IMR-90 (cell line): ENCODE results near the gene GNL1. TPM values are rescaled to one million over a fixed set of nuclear protein-coding genes. Genes with fewer than 3 reads are reported as not detected.

Experiments
- BHLHE40 ChIP-seq: fragments of 150-350 bp; IDR thresholded peaks from 2 replicates; pipeline ENCODE4 v1.6.1; 2016; ENCODE audit warnings: mild to moderate bottlenecking, low read depth, low read length
- CEBPB ChIP-seq: IDR thresholded peaks from 2 replicates; pipeline ENCODE4 v1.6.1; 2012; ENCODE audit warnings: low read depth, low read length, improper control_type of control experiment
- RCOR1 ChIP-seq: IDR thresholded peaks from 2 replicates; pipeline ENCODE4 v1.6.1; 2012; ENCODE audit warnings: mild to moderate bottlenecking, low read length, improper control_type of control experiment; ENCODE audit not compliant: insufficient replicate concordance
- polyA plus RNA-seq, 3 experiments: library from polyadenylated mRNA; depleted of rRNA; stranded (reverse); fragments of >200 nt; gene quantifications; 2 replicates each; pipeline ENCODE4 v1.2.3, GENCODE V29; 2012; ENCODE audit warnings: low replicate concordance in 1 of 3
- total RNA-seq: library from RNA; depleted of rRNA; stranded (reverse); fragments of >200 nt; gene quantifications from 2 replicates; pipeline ENCODE4 v1.2.3, GENCODE V29; 2012

The GNL1 gene
- total and polyA plus RNA-seq, 2 of the 4 experiments (the other 2 are of a cell fraction): 40.5 to 44.0 TPM

DNA sequence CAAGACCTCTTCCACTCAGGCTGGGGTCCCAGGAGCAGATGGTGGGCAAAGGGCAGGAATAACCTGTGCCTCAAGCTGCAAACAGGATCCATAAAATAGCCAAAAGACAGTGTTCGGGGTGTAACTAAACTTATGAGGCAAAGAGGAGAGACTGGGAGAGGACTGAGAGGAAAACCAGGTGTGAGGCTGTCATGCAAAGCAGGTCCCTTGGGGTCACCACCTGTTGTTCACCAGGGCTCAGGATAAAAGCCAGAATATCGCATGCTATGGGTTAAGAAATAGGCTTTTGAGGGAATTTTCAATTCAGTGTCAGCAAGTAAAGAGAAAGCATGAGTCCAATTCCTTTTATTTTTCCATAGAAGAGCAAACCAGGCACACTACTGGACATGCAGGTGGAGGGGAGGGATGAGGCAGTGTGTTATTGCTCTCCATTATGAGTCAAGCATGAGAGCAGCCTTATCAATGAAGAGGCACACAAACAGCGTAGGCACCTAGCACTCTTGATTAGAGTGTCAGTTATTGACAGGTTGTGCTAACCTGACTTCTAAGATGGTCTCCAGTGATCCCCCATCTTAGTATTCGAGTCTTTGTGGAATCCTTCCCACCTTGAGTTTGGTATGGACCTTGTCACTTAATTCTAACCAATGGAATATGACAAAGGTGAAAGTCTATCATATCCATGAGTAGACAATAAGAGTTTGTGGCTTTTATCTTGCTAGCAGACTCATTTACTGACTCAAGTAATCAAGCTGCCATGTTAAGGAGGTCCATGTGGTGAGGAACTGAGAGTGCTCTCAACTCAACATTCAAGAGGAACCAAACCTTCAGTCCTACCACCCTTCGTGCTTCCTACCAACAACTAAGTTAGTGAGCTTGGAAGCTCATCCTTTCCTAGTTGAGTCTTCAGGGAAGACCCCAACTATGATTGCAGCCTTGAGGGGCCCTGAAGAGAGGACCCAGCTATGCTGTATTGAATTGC lies 48.2 kb downstream of the GNL1 start (continued):
- TF ChIP-seq RCOR1: no peak
- TF ChIP-seq CEBPB: no peak
- TF ChIP-seq BHLHE40: no peak
